Calu3 (cell line): Measurements from ENCODE around the gene RGS14. TPM values are rescaled to one million over a fixed set of nuclear protein-coding genes. Genes with fewer than 3 reads are reported as not detected.

Source experiments
- BruUV-seq: library from RNA; stranded (reverse); fragments of 400-500 nt; replicated peaks from 2 replicates; lab custom pipeline; 2021; lab: Mats Ljungman, UMichigan
- CTCF ChIA-PET: fragments of 300-600 bp; sonication (Branson Sonifier 250); formaldehyde crosslinking; loops from one replicate; lab custom pipeline; 2022; ENCODE audit warnings: antibody characterized with exemption; lab: Charles Lee
- DNase-seq: peaks from one replicate; pipeline ENCODE4 v3.0.0; 2022
- H3K27ac Mint-ChIP-seq: one replicate; pipeline ENCODE4 v1.8.0; 2022; ENCODE audit warnings: mixed read lengths; ENCODE audit not compliant: unreplicated experiment
- H3K27me3 Mint-ChIP-seq: one replicate; pipeline ENCODE4 v1.8.0; 2022; ENCODE audit warnings: mixed read lengths; ENCODE audit not compliant: unreplicated experiment
- H3K36me3 Mint-ChIP-seq: one replicate; pipeline ENCODE4 v1.8.0; 2022; ENCODE audit warnings: mild to moderate bottlenecking, moderate library complexity, mixed read lengths; ENCODE audit not compliant: insufficient read depth, unreplicated experiment
- H3K4me1 Mint-ChIP-seq: one replicate; pipeline ENCODE4 v1.8.0; 2022; ENCODE audit warnings: mild to moderate bottlenecking, low read depth, mixed read lengths; ENCODE audit not compliant: unreplicated experiment
- H3K4me3 Mint-ChIP-seq: one replicate; pipeline ENCODE4 v1.8.0; 2022; ENCODE audit warnings: mild to moderate bottlenecking, low read depth, moderate library complexity, mixed read lengths; ENCODE audit not compliant: unreplicated experiment
- H3K9me3 Mint-ChIP-seq: one replicate; pipeline ENCODE4 v1.8.0; 2022; ENCODE audit warnings: low read depth, mixed read lengths; ENCODE audit not compliant: unreplicated experiment
- intact Hi-C: fragments of 100-400 bp; cut with micrococcal nuclease; formaldehyde crosslinking; loops from one replicate; pipeline ENCODE4 v1.10.0; 2022; ENCODE audit not compliant: unreplicated experiment
- total RNA-seq: library from RNA; stranded (reverse); gene quantifications from 2 replicates; pipeline ENCODE4 v1.2.3, GENCODE V29; 2022
- TF ChIP-seq, protein P1 (sequence below): fragments of 200-600 bp; IDR thresholded peaks from one replicate; pipeline ENCODE4 v1.8.0; 2022; ENCODE audit warnings: antibody characterized with exemption; ENCODE audit not compliant: unreplicated experiment

Gene RGS14
- total RNA-seq, 1 experiment from 2014 or later: 12.9 TPM

- Mint-ChIP-seq H3K27me3 (peaks cover 6% of the 10 kb centered on the region), H3K9me3 (no peaks in the 10 kb centered on the region), H3K36me3 (peaks cover 12% of the 10 kb centered on the region), H3K27ac (no peak overlapping the region), H3K4me3 (no peak overlapping the region), H3K4me1 (peaks cover 14% of the 10 kb centered on the region)
- intact Hi-C loops: no loop called here
- CTCF ChIA-PET: no interaction called here
- DNase-seq: no peak
- BruUV-seq: no TSS peak
- TF ChIP-seq, protein P1, sequence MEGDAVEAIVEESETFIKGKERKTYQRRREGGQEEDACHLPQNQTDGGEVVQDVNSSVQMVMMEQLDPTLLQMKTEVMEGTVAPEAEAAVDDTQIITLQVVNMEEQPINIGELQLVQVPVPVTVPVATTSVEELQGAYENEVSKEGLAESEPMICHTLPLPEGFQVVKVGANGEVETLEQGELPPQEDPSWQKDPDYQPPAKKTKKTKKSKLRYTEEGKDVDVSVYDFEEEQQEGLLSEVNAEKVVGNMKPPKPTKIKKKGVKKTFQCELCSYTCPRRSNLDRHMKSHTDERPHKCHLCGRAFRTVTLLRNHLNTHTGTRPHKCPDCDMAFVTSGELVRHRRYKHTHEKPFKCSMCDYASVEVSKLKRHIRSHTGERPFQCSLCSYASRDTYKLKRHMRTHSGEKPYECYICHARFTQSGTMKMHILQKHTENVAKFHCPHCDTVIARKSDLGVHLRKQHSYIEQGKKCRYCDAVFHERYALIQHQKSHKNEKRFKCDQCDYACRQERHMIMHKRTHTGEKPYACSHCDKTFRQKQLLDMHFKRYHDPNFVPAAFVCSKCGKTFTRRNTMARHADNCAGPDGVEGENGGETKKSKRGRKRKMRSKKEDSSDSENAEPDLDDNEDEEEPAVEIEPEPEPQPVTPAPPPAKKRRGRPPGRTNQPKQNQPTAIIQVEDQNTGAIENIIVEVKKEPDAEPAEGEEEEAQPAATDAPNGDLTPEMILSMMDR: no peak
These were observed 63.5 kb downstream of the RGS14 start for GRCh38 chr5:177421062-177421798.

Other genes starting within 250 kb of the RGS14 start
- 61.4 and 65.3 TPM in 2 replicates for gene NSD1, start 224.2 kb upstream of the RGS14 start, total RNA-seq
- 34.0 and 41.1 TPM in 2 replicates for gene RAB24, start 54.2 kb upstream of the RGS14 start, total RNA-seq
- 215 and 217 TPM in 2 replicates for gene PRELID1, start 54.1 kb upstream of the RGS14 start, total RNA-seq
- gene MXD3, start 46.0 kb upstream of the RGS14 start, total RNA-seq: 24.3 and 36.3 TPM in 2 replicates
- 278 and 305 TPM in 2 replicates for gene LMAN2, start 6.3 kb upstream of the RGS14 start, total RNA-seq
- 0.19 and 0.64 TPM in 2 replicates for gene SLC34A1, start 26.5 kb downstream of the RGS14 start, total RNA-seq
- not detected in 2 replicates for gene PFN3, start 42.7 kb downstream of the RGS14 start, total RNA-seq
- gene F12, start 51.6 kb downstream of the RGS14 start, total RNA-seq: 14.3 and 20.2 TPM in 2 replicates
- 64.6 and 72.6 TPM in 2 replicates for gene GRK6, start 68.8 kb downstream of the RGS14 start, total RNA-seq
- 25.2 and 27.6 TPM in 2 replicates for gene PRR7, start 88.9 kb downstream of the RGS14 start, total RNA-seq
- 207 and 218 TPM in 2 replicates for gene DBN1, start 115.7 kb downstream of the RGS14 start, total RNA-seq
- 400 and 420 TPM in 2 replicates for gene PDLIM7, start 139.7 kb downstream of the RGS14 start, total RNA-seq
- gene DOK3, start 151.9 kb downstream of the RGS14 start, total RNA-seq: 14.5 and 15.7 TPM in 2 replicates
- gene DDX41, start 159.0 kb downstream of the RGS14 start, total RNA-seq: 101 and 132 TPM in 2 replicates
- 92.0 and 97.0 TPM in 2 replicates for gene FAM193B, start 196.6 kb downstream of the RGS14 start, total RNA-seq
- 275 and 294 TPM in 2 replicates for gene TMED9, start 234.3 kb downstream of the RGS14 start, total RNA-seq
- 48.8 and 55.7 TPM in 2 replicates for gene B4GALT7, start 242.2 kb downstream of the RGS14 start, total RNA-seq